Testis (tissue), 3 donors: ENCODE data around the gene SUPT3H. TPM values are rescaled to one million over a fixed set of nuclear protein-coding genes. Genes with fewer than 3 reads are reported as not detected.

Experiments
- DNase-seq: peaks from one replicate; pipeline ENCODE4 v3.0.0-alpha.2; 2019
- H3K27ac ChIP-seq, 2 donors: fragments of 200-600 bp; sonication (generic); one replicate each; pipeline ENCODE4 v1.5.1; 2019
- H3K27me3 ChIP-seq: fragments of 200-600 bp; sonication (generic); one replicate; pipeline ENCODE4 v1.5.1; 2019
- H3K36me3 ChIP-seq: fragments of 200-600 bp; sonication (generic); one replicate; pipeline ENCODE4 v1.5.1; 2017; ENCODE audit warnings: low read depth; ENCODE audit errors: missing control alignments
- H3K4me1 ChIP-seq: fragments of 200-600 bp; sonication (generic); one replicate; pipeline ENCODE4 v1.5.1; 2019
- H3K4me3 ChIP-seq, 2 donors: fragments of 200-600 bp; sonication (generic); one replicate each; pipeline ENCODE4 v1.5.1; 2017 to 2019
- H3K9me3 ChIP-seq: fragments of 200-600 bp; sonication (generic); one replicate; pipeline ENCODE4 v1.5.1; 2017
- POLR2A ChIP-seq: fragments of 450-650 bp; IDR thresholded peaks from one replicate; pipeline ENCODE4 v1.6.1; 2017; ENCODE audit warnings: antibody characterized with exemption, mild to moderate bottlenecking, moderate library complexity
- WGBS, 2 donors: methylation state at CpG; one replicate each; pipeline ENCODE4 v1.1.5; 2018; 5-methylcytosine and 5-hydroxymethylcytosine counted together
- intact Hi-C: fragments of 100-400 bp; cut with DNase I; formaldehyde crosslinking; loops from one replicate; pipeline ENCODE4 v1.15.1; 2023; ENCODE audit warnings: low total_unique reads
- polyA plus RNA-seq: library from polyadenylated mRNA; stranded (reverse); fragments of 350-450 nt; fragmentation: Illumina TruSeq; extraction: RNeasy Lipid Tissue Mini Kit (QIAGEN cat#74804); gene quantifications from one replicate; pipeline ENCODE4 v1.2.3, GENCODE V29; 2014; ENCODE audit warnings: low read depth, low replicate concordance; ENCODE audit not compliant: insufficient read depth
- total RNA-seq, 2 donors: library from RNA; depleted of rRNA; stranded (reverse); fragments of >200 nt; gene quantifications; one replicate each; pipeline ENCODE4 v1.2.3, GENCODE V29; 2016
- TF ChIP-seq, protein P1 (sequence below), 3 experiments: fragments of 450-650 bp in 2 of 3; fragments of 200-600 bp in 1 of 3; sonication (generic) in 1 of 3; IDR thresholded peaks; one replicate each; pipeline ENCODE4 v1.5.1; 2016 to 2019; ENCODE audit warnings: antibody characterized with exemption in 3 of 3, mild to moderate bottlenecking in 2 of 3, moderate library complexity in 1 of 3

The SUPT3H gene
- total and polyA plus RNA-seq, 3 donors from 2014 or later = 29.4 to 35.9 (median 30.8) TPM

DNA sequence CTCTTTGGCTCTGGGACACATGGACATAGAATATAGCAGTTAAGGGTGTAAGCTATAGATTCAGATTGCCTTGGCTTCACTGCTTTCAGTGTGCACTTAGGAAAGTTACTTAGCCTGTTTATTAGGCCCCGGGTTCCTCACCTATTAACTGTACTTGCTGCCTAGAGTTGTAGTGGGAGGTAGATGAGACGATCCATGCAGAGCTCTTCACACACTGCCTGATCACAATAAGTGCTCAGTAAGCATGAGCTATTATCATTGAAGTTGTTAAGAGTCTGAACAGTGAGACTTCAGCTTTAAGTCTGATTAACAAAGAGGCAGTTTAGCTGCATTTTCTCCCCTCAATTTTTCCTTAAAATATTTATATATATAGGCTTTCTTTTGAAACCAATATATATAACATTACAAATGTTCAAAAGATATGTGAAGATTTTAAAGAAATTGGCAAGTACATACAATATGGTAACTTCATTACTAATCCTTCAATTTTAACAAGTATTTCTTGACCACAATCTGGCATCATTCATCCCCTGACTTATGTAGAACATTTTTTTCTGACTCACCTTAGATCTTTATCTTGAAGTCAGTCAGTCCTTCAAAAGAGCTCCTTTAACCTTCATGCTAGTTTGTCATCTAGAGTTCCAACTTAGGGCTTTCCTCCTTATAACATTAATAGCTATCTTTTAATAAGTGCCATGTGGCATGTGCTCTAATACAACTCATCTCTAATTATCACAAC is 20.5 kb upstream of the SUPT3H start:
- Histone ChIP-seq H3K27me3 (no peaks in the 10 kb centered on the region), H3K4me1 (no peaks in the 10 kb centered on the region), H3K27ac (no peak overlapping the region), H3K4me3 (no peak overlapping the region), H3K9me3 (no peaks in the 10 kb centered on the region), H3K36me3 (no peaks in the 10 kb centered on the region)
- 67 to 75% methylated on average over 2 of the region's 2 CpGs for WGBS, 2 donors
- intact Hi-C loops = no loop called here
- no peak for DNase-seq
- TF ChIP-seq, protein P1, sequence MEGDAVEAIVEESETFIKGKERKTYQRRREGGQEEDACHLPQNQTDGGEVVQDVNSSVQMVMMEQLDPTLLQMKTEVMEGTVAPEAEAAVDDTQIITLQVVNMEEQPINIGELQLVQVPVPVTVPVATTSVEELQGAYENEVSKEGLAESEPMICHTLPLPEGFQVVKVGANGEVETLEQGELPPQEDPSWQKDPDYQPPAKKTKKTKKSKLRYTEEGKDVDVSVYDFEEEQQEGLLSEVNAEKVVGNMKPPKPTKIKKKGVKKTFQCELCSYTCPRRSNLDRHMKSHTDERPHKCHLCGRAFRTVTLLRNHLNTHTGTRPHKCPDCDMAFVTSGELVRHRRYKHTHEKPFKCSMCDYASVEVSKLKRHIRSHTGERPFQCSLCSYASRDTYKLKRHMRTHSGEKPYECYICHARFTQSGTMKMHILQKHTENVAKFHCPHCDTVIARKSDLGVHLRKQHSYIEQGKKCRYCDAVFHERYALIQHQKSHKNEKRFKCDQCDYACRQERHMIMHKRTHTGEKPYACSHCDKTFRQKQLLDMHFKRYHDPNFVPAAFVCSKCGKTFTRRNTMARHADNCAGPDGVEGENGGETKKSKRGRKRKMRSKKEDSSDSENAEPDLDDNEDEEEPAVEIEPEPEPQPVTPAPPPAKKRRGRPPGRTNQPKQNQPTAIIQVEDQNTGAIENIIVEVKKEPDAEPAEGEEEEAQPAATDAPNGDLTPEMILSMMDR (IDR thresholded peaks at IDR 0.05) = no peak
- no peak for TF ChIP-seq POLR2A

DNA sequence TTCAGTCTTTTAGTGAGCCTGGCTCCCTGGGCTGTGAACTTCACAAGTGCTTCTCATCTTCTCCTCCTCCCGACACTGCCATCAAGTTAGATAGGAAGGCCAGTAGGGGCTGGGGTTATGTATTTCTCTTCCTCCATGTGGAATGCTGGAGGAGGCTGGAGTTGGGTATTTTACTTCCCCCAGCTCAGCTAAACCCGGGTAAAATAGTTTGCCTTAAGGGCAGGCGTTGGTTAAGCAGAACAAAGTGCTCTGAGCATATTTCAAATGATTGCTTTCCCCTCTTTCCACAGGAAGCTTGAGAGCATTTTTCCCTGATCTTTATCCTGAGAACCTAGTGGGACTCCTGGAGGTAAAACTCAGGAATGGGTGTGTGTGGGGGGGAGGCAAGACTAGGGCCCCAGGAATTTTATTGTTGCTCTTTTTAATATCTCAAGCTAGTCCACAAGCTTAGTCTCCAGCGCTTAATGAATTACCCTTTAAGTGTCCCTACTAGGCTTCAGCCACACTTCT is 16.9 kb upstream of the SUPT3H start:
- Histone ChIP-seq H3K4me1 (no peaks in the 10 kb centered on the region), H3K9me3 (no peaks in the 10 kb centered on the region), H3K4me3 (no peak overlapping the region), H3K36me3 (no peaks in the 10 kb centered on the region), H3K27me3 (no peaks in the 10 kb centered on the region), H3K27ac (no peak overlapping the region)
- no peak for DNase-seq
- intact Hi-C loops = no loop called here
- 87 to 92% methylated on average over 4 of the region's 4 CpGs for WGBS, 2 donors
- no peak for TF ChIP-seq POLR2A
- TF ChIP-seq, protein P1 (IDR thresholded peaks at IDR 0.05) = no peak

DNA sequence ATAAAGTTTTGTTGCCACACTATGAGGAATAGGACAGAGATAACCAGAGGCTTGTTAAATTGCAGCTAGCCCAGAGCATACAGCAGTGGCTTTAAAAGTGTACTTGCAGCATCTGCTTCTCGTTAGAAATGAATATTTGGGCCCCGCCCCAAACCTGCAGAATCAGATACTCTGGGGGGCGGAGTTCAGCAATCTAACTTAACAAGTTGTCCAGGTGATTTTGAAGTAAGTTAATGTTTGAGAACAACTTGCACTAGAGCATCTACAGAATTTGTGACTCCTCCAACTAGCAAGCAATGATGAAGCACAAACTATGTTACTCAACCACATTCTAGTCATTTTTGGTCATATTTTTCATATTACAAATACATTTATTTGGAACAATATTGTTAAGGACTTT is 10.6 kb upstream of the SUPT3H start:
- no peaks in the 10 kb centered on the region for H3K27me3 ChIP-seq
- no peak for TF ChIP-seq POLR2A
- TF ChIP-seq, protein P1 (IDR thresholded peaks at IDR 0.05) = no peak
- WGBS, 2 donors = 71 to 72% methylated on average over 3 of the region's 3 CpGs
- intact Hi-C loops = no loop called here
- H3K9me3 ChIP-seq = no peaks in the 10 kb centered on the region
- H3K4me1 ChIP-seq = no peaks in the 10 kb centered on the region
- DNase-seq = no peak
- H3K4me3 ChIP-seq = no peak overlapping the region
- H3K36me3 ChIP-seq = no peaks in the 10 kb centered on the region
- no peak overlapping the region for H3K27ac ChIP-seq

DNA sequence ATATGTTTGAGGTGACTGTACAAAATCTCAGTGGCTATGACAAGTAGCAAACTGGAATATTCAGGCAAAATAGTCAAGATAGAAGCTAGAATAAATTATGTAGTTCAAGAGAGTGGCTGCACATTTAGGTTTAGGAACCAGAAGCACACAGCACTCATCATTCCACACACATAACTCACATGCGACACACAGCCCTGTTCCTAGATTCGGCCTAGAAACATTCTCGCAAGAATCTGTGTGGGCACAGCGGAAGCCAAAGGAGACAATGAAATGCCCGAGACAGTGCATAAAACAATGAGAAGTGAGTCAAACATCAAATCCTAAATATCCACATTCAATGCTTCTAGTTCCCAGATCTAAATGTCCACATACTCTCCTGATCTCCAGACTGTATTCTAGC is 9.5 kb upstream of the SUPT3H start:
- no peak overlapping the region for H3K4me3 ChIP-seq
- no peaks in the 10 kb centered on the region for H3K4me1 ChIP-seq
- 83 to 94% methylated on average over 5 of the region's 5 CpGs for WGBS, 2 donors
- no peaks in the 10 kb centered on the region for H3K9me3 ChIP-seq
- no peak for DNase-seq
- TF ChIP-seq, protein P1 (IDR thresholded peaks at IDR 0.05) = no peak
- TF ChIP-seq POLR2A = no peak
- H3K27me3 ChIP-seq = no peaks in the 10 kb centered on the region
- no peak overlapping the region for H3K27ac ChIP-seq
- no peaks in the 10 kb centered on the region for H3K36me3 ChIP-seq
- intact Hi-C loops = no loop called here

DNA sequence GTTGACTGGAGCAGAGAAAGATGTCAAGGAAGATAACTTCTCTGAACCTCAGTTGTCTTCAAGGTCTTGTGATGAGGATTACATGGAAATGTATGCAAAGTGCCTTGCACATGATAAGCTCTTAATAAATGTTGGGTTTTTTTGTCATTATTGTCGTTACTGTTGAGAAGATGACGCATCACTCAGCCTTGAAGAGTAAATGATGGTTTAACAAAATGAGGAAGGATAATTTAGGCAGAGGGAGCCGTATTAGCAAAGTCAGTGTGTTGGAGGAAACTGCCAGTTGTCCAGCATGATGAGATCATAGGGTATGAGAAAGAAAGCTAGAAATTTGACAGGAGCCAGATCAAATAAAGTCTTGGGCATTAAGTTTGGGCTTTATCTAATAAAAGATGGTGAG is 8.8 kb upstream of the SUPT3H start:
- DNase-seq = no peak
- no peaks in the 10 kb centered on the region for H3K27me3 ChIP-seq
- H3K27ac ChIP-seq = no peak overlapping the region
- no peaks in the 10 kb centered on the region for H3K36me3 ChIP-seq
- no peak overlapping the region for H3K4me3 ChIP-seq
- TF ChIP-seq, protein P1 (IDR thresholded peaks at IDR 0.05) = no peak
- no peak for TF ChIP-seq POLR2A
- no peaks in the 10 kb centered on the region for H3K4me1 ChIP-seq
- intact Hi-C loops = no loop called here
- H3K9me3 ChIP-seq = no peaks in the 10 kb centered on the region
- WGBS, 2 donors = 82% methylated on average over 3 of the region's 3 CpGs
